ENCODE measurements around the gene NOX3. TPM values are rescaled to one million over a fixed set of nuclear protein-coding genes. Genes with fewer than 3 reads are reported as not detected.

NOX3 gene
- total RNA-seq, 1 donor from 2014 or later: 0.17 TPM

DNA sequence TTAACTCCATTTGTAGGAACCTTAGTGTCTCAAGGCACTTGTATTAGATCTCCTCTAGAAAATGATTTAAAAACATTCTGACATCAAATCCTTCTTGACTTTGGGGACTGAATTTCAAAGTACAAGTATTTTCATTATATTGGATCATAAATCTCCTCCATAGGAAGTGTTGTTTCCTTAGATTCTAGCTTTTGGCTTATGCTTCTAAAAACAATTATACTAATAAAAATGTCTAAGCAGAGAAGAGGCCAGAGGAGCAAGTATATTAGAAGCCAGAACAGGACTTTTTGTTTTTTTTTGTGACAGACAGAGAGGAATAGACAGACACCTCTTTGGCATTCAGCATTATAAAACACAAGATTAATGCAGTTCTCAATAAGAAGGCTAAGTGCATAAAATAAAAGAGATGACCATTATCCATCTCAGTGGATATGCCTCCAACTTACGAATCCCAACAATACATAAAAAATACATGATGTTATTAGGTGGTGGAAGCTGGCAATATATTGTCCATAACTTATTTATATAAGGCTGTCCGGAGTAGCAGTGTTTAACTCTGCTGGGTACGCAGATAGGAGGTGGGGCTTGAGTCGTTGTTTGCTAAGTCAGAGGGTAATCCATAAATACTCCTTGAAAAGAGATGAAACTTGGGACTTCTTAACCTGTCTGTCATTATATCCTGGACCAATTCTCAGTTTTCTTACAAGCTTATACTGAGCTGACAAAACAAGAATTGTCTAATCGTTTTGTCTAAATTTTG lies 31.9 kb upstream of the NOX3 start:
- Histone ChIP-seq H3K4me3 (ENCODE audit: low read depth, low read length) (no peak overlapping the region), H3K27me3 (ENCODE audit: control insufficient read depth, insufficient read depth, low read length) (no peaks in the 10 kb centered on the region), H3K36me3 (ENCODE audit: control insufficient read depth, insufficient read depth, low read length) (no peaks in the 10 kb centered on the region)
- TF ChIP-seq, protein P1, sequence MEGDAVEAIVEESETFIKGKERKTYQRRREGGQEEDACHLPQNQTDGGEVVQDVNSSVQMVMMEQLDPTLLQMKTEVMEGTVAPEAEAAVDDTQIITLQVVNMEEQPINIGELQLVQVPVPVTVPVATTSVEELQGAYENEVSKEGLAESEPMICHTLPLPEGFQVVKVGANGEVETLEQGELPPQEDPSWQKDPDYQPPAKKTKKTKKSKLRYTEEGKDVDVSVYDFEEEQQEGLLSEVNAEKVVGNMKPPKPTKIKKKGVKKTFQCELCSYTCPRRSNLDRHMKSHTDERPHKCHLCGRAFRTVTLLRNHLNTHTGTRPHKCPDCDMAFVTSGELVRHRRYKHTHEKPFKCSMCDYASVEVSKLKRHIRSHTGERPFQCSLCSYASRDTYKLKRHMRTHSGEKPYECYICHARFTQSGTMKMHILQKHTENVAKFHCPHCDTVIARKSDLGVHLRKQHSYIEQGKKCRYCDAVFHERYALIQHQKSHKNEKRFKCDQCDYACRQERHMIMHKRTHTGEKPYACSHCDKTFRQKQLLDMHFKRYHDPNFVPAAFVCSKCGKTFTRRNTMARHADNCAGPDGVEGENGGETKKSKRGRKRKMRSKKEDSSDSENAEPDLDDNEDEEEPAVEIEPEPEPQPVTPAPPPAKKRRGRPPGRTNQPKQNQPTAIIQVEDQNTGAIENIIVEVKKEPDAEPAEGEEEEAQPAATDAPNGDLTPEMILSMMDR (IDR thresholded peaks at IDR 0.05; ENCODE audit: insufficient read depth, low read length, poor library complexity, severe bottlenecking): no peak
- DNase-seq (ENCODE audit: low read depth): no peak

DNA sequence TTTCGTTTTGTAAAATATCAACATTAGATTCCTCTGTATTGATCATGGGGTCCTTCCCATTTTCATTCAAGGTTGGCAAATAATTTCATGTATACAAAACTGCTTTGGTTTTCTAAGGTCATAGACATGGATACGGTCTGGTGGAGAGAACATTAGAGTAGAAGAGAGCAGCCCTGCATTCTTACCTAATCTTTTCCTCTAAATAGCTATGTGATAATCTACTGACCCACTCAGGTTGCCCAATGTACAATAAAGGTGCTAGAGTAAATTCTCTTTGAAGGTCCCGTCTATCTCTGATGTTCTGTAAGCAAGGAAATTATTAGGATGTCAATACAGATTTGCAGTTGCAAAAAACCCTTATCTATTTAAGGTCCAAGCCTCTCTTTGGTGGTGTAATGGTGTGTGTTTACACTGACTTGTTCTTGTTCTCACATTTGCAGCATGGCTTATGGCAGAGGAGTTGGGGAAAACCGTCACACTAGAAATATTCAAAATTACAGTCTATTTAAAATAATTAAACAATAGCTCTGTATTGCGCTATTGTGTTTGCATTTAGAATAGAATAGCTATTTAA lies 31.2 kb upstream of the NOX3 start:
- no peaks in the 10 kb centered on the region for H3K27me3 ChIP-seq (ENCODE audit: control insufficient read depth, insufficient read depth, low read length)
- no peak overlapping the region for H3K4me3 ChIP-seq (ENCODE audit: low read depth, low read length)
- TF ChIP-seq, protein P1 (IDR thresholded peaks at IDR 0.05; ENCODE audit: insufficient read depth, low read length, poor library complexity, severe bottlenecking): no peak
- no peak for DNase-seq (ENCODE audit: low read depth)
- no peaks in the 10 kb centered on the region for H3K36me3 ChIP-seq (ENCODE audit: control insufficient read depth, insufficient read depth, low read length)

DNA sequence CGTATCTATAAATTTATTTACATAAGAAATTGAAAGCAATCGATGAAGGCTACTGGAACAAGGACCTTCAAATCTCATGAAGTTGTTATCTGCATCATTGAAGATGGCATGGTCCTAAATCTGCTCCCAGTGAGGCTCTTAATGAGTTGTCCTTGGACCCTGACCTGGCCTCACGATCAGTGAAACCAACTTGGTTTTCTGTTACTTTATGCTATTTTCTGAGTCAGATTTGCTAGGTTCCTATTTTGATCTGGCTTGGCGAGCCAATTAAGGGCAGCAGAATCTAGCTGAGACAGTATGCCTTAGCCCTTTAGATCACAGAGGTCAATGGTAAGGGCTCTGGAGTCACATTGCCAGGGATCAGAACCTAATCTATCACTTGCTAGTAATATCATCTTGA lies 30.1 kb upstream of the NOX3 start:
- Histone ChIP-seq H3K4me3 (ENCODE audit: low read depth, low read length) (no peak overlapping the region), H3K36me3 (ENCODE audit: control insufficient read depth, insufficient read depth, low read length) (no peaks in the 10 kb centered on the region), H3K27me3 (ENCODE audit: control insufficient read depth, insufficient read depth, low read length) (no peaks in the 10 kb centered on the region)
- no peak for DNase-seq (ENCODE audit: low read depth)
- TF ChIP-seq, protein P1 (IDR thresholded peaks at IDR 0.05; ENCODE audit: insufficient read depth, low read length, poor library complexity, severe bottlenecking): no peak

DNA sequence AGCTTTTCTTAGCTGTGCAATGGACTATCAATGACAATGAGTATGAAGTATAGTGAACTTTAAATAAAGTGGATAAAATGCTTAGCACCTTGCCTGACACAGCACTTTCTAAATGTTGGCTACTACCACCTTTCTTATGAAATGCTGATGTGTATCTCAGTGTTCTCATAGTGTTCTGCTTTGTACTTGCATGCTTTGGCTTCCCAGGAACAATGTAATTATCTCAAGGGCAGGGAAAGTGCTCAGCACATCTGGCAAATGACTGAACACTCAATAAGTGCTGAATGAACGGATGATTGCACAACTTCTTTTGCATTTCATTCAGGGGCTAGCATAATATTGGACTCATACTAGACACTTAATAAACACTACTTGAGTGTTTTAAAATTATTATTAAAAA lies 28.2 kb upstream of the NOX3 start:
- DNase-seq (ENCODE audit: low read depth): peak; percentile 21
- Histone ChIP-seq H3K27me3 (ENCODE audit: control insufficient read depth, insufficient read depth, low read length) (no peaks in the 10 kb centered on the region), H3K4me3 (ENCODE audit: low read depth, low read length) (no peak overlapping the region), H3K36me3 (ENCODE audit: control insufficient read depth, insufficient read depth, low read length) (no peaks in the 10 kb centered on the region)
- TF ChIP-seq, protein P1 (IDR thresholded peaks at IDR 0.05; ENCODE audit: insufficient read depth, low read length, poor library complexity, severe bottlenecking): no peak

DNA sequence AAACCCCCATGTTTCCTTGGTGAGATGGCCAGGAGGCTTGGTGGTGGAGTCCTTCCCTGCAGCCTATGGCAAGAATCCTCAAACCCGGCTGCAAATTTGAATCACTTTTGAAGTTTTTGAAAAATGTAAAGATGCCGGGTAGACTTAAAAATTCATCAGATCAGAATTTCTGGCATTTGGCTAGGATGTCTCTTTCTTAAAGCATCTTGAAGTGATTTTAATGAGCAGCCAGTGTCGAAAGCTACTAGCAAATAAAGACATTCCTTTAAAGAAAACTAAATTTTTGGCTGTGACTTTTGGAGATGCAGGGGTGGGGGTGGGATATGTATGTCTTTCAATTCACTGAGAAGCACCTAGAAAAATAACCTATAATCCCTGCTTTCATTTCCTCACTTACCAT lies 25.6 kb upstream of the NOX3 start:
- Histone ChIP-seq H3K27me3 (ENCODE audit: control insufficient read depth, insufficient read depth, low read length) (no peaks in the 10 kb centered on the region), H3K36me3 (ENCODE audit: control insufficient read depth, insufficient read depth, low read length) (no peaks in the 10 kb centered on the region), H3K4me3 (ENCODE audit: low read depth, low read length) (no peak overlapping the region)
- no peak for DNase-seq (ENCODE audit: low read depth)
- TF ChIP-seq, protein P1 (IDR thresholded peaks at IDR 0.05; ENCODE audit: insufficient read depth, low read length, poor library complexity, severe bottlenecking): no peak

All from kidney epithelial cell (primary cell).